SKM-1 (cell line): ENCODE measurements around the gene STK11.
"Not testable (repeated sequence)": the region's sequence is repeated elsewhere in the genome, so short reads cannot be mapped to it uniquely, and the experiment has no call there.

Source experiments
- DNase-seq: peaks from one replicate; lab custom pipeline; 2025; ENCODE audit not compliant: unreplicated experiment; lab: John Stamatoyannopoulos, UW

The STK11 gene

GRCh38 chr19:1208830-1209229, 3.3 kb downstream of the STK11 start:
- not testable (repeated sequence) for DNase-seq

- no peak for DNase-seq
Measured at GRCh38 chr19:1210227-1210538, 4.6 kb downstream of the STK11 start.

- no peak for DNase-seq
Measured at GRCh38 chr19:1211494-1212234, 6.1 kb downstream of the STK11 start.

GRCh38 chr19:1213391-1214286, 8.1 kb downstream of the STK11 start:
- no peak for DNase-seq

GRCh38 chr19:1214299-1214861, 8.8 kb downstream of the STK11 start:
- DNase-seq: no peak

- DNase-seq: no peak
Measured at GRCh38 chr19:1214862-1215731, 9.5 kb downstream of the STK11 start.

GRCh38 chr19:1216756-1217155, 11.2 kb downstream of the STK11 start:
- no peak for DNase-seq

- no peak for DNase-seq
Measured at GRCh38 chr19:1217366-1217765, 11.8 kb downstream of the STK11 start.

GRCh38 chr19:1218751-1219567, 13.4 kb downstream of the STK11 start:
- DNase-seq: no peak

- no peak for DNase-seq
Measured at GRCh38 chr19:1219786-1220476, 14.4 kb downstream of the STK11 start.

GRCh38 chr19:1220477-1220930, 14.9 kb downstream of the STK11 start:
- DNase-seq: no peak

GRCh38 chr19:1220976-1221903, 15.7 kb downstream of the STK11 start:
- DNase-seq: no peak

- DNase-seq: no peak
Measured at GRCh38 chr19:1221904-1222255, 16.3 kb downstream of the STK11 start.

GRCh38 chr19:1222394-1222793, 16.8 kb downstream of the STK11 start:
- no peak for DNase-seq

- no peak for DNase-seq
Measured at GRCh38 chr19:1223018-1223855, 17.7 kb downstream of the STK11 start.

GRCh38 chr19:1224047-1224825, 18.7 kb downstream of the STK11 start:
- no peak for DNase-seq

GRCh38 chr19:1224847-1225246, 19.3 kb downstream of the STK11 start:
- no peak for DNase-seq
